ENCODE measurements around the gene RAB3GAP1. TPM values are rescaled to one million over a fixed set of nuclear protein-coding genes. Genes with fewer than 3 reads are reported as not detected.

The RAB3GAP1 gene
- total and polyA plus RNA-seq, 2 donors (not counting 1 experiment from before 2014, with no cell fraction given): 15.6 to 62.2 TPM

DNA sequence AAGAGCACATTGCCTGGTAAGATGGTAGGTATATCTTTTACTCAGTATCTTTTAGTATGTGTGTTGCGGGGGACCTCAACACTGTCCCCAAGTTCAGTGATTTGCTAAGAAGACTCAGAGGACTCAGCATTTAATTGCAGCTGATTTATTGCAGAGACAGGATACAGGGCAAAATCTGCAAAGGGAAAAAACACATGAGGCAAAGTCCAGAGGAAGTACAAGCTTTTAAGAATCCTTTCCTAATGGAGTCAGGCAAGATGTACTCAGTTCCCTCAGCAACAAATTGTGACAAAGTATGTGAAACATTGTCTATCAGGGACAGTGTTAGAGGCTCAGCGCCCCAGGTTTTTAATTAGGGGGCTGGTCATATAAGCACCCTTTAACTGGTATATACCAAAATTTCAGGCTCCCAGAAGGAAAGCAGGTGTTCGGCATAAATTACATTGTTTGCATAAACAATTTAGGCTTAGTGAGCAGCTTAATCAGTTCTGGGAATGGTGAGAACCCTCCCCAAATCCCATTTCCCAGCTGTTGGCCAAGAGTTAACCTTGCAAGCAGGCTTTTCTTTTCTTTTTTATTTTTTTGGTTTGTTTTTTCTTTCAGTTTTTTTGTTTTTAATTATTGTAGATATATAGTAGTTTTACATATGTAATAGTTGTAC lies 41.7 kb downstream of the RAB3GAP1 start:
- no peaks in the 10 kb centered on the region for H3K4me1 ChIP-seq (ENCODE audit: control insufficient read depth in 2 of 2, insufficient read depth in 2 of 2, low read length in 2 of 2)

More for the DNA sequence above, 41.7 kb downstream of the RAB3GAP1 start:
- no peak for ATAC-seq (ENCODE audit: low read depth)
- no peak overlapping the region for H3K4me3 Mint-ChIP-seq
- Histone ChIP-seq H3K79me2 (ENCODE audit: control insufficient read depth, insufficient read depth, low read length) (no peaks in the 10 kb centered on the region), H4K20me1 (ENCODE audit: control insufficient read depth, insufficient read depth, low read length, poor library complexity, severe bottlenecking) (peaks cover 8% of the 10 kb centered on the region), H3K4me3 (ENCODE audit: control extremely low read depth in 1 of 5, extremely low read depth in 1 of 5, insufficient read depth in 1 of 5, low read depth in 2 of 5, low read length in 4 of 5) (no peak overlapping the region), H3K27me3 (replicated peaks in 1 of 4; ENCODE audit: control extremely low read depth in 1 of 4, control insufficient read depth in 3 of 4, insufficient read depth in 4 of 4, low read length in 3 of 4) (no peaks in the 10 kb centered on the region), H3K9me3 (ENCODE audit: control extremely low read depth in 1 of 3, control insufficient read depth in 2 of 3, insufficient read depth in 1 of 3, low read length in 2 of 3) (peaks cover 0 to 3% (median 1%) of the 10 kb centered on the region in 3 donors), H3K27ac (ENCODE audit: low read length in 2 of 2) (no peak overlapping the region), H3K36me3 (replicated peaks in 1 of 2; ENCODE audit: control extremely low read depth in 1 of 2, control insufficient read depth in 1 of 2, extremely low read depth in 1 of 2, insufficient read depth in 2 of 2, low read length in 1 of 2) (peaks cover 5 to 31% of the 10 kb centered on the region in 2 experiments), H3K9ac (ENCODE audit: low read length) (no peak overlapping the region), H2AFZ (ENCODE audit: insufficient read depth, low read depth, low read length, poor library complexity, severe bottlenecking) (no peak overlapping the region), H3K4me2 (replicated peaks; ENCODE audit: low read depth, low read length, poor library complexity, severe bottlenecking) (no peak overlapping the region)
- intact Hi-C loops (cut with micrococcal nuclease): no loop called here
- POLR2A ChIA-PET: interaction anchor here (0.5 kb wide), 1 partner anchor 19 kb away, joined by 3 read pairs; no protein-coding TSS in a partner anchor
- TF ChIP-seq CTCF (IDR thresholded peaks at IDR 0.05) (no peak), EZH2 (IDR thresholded peaks at IDR 0.05; ENCODE audit: borderline replicate concordance, insufficient read depth, low read depth, low read length, poor library complexity, severe bottlenecking) (no peak)
- H3K27ac Mint-ChIP-seq: no peak overlapping the region
- DNase-seq: no peak
- no peaks in the 10 kb centered on the region for H3K27me3 Mint-ChIP-seq
- 100% methylated on average over 1 of the region's 3 CpGs for whole genome bisulfite sequencing (ENCODE audit: insufficient coverage)
- CTCF ChIA-PET: no interaction called here
- H3K9me3 Mint-ChIP-seq (ENCODE audit: insufficient read depth): peaks cover 3% of the 10 kb centered on the region
- no peaks in the 10 kb centered on the region for H3K4me1 Mint-ChIP-seq
